Activated T-helper 2 cell treated with anti-CD3 and anti-CD28 coated beads, Interferon-gamma antibody, Interleukin-2, Interleukin-4, amounts not matched to agents 10 μg/mL and 5 μg/mL and 100 μg/mL, durations not matched to agents 14 hours and 24 hours and 36 hours (primary cell): ENCODE measurements around the gene ZNF574. TPM values are rescaled to one million over a fixed set of nuclear protein-coding genes. Genes with fewer than 3 reads are reported as not detected.

Experiments used
- DNase-seq: peaks from one replicate; pipeline ENCODE4 v3.0.0; 2021; ENCODE audit warnings: low spot score
- H3K27ac Mint-ChIP-seq: one replicate; pipeline ENCODE4 v1.8.0; 2021; ENCODE audit warnings: mixed read lengths
- H3K27me3 Mint-ChIP-seq: one replicate; pipeline ENCODE4 v1.8.0; 2021; ENCODE audit warnings: low read depth, mixed read lengths
- H3K36me3 Mint-ChIP-seq: one replicate; pipeline ENCODE4 v1.8.0; 2021; ENCODE audit warnings: low read depth, mixed read lengths
- H3K4me1 Mint-ChIP-seq: one replicate; pipeline ENCODE4 v1.8.0; 2021; ENCODE audit warnings: low read depth, mixed read lengths
- H3K4me3 Mint-ChIP-seq: one replicate; pipeline ENCODE4 v1.8.0; 2021; ENCODE audit warnings: low read depth, mild to moderate bottlenecking, moderate library complexity, mixed read lengths
- H3K9me3 Mint-ChIP-seq: one replicate; pipeline ENCODE4 v1.8.0; 2021; ENCODE audit warnings: mixed read lengths
- intact Hi-C: fragments of 100-400 bp; cut with micrococcal nuclease; formaldehyde crosslinking; loops from one replicate; pipeline ENCODE4 v1.15.1; 2023
- total RNA-seq: library from RNA; stranded (reverse); gene quantifications from 2 replicates; pipeline ENCODE4 v1.2.3, GENCODE V29; 2022

Gene ZNF574
- total RNA-seq, 1 donor from 2014 or later, result 16.6 TPM

- Mint-ChIP-seq H3K4me1 (peaks cover 39% of the 10 kb centered on the region), H3K36me3 (peaks cover 68% of the 10 kb centered on the region), H3K27ac (no peak overlapping the region), H3K4me3 (no peak overlapping the region), H3K27me3 (no peaks in the 10 kb centered on the region), H3K9me3 (no peaks in the 10 kb centered on the region)
- intact Hi-C loops, result no loop called here
- DNase-seq, result no peak
These were observed 41.1 kb downstream of the ZNF574 start for GRCh38 chr19:42117076-42117475.

DNA sequence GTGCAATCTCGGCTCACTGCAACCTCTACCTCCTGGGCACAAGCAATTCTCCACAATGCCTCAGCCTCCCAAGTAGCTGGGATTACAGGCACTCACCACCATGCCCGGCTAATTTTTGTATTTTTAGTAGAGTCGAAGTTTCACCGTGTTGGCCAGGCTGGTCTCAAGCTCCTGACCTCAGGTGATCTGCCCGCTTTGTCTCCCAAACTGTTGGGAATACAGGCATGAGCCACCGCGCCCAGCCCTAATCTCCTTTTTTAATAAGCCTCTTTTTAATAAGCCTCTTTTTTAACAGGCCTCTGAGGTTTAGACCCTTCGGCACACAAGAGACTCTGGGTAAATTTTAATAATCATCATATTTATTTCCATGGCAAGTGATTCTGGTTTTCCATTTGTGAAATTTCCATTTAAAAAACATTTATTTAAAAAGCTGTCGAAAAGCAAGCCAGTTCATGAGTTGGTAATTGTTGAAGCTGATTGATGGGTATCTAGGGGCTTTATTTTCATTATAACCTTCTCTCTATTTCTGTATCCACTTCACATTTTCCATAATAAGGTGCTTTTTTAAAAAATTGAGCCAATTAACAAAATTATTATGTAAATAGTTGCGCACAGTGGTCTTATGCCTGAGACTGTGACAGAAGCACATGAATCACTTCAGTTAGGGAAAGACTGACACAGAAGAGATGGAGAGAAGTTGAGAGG lies 44.5 kb downstream of the ZNF574 start:
- Mint-ChIP-seq H3K36me3 (peaks cover 58% of the 10 kb centered on the region), H3K4me3 (peak overlapping the region; percentile 71)
- intact Hi-C loops, result no loop called here

GRCh38 chr19:42121036-42121621 lies 45.2 kb downstream of the ZNF574 start:
- DNase-seq, result no peak
- peak overlapping the region; percentile 71 for H3K4me3 Mint-ChIP-seq
- H3K4me1 Mint-ChIP-seq, result peaks cover 47% of the 10 kb centered on the region
- H3K36me3 Mint-ChIP-seq, result peaks cover 51% of the 10 kb centered on the region
- peak overlapping the region; percentile 95 for H3K27ac Mint-ChIP-seq
- H3K9me3 Mint-ChIP-seq, result no peaks in the 10 kb centered on the region
- no peaks in the 10 kb centered on the region for H3K27me3 Mint-ChIP-seq
- intact Hi-C loops, result no loop called here

More for the DNA sequence above, 44.5 kb downstream of the ZNF574 start:
- no peak for DNase-seq
- no peaks in the 10 kb centered on the region for H3K9me3 Mint-ChIP-seq
- no peaks in the 10 kb centered on the region for H3K27me3 Mint-ChIP-seq
- H3K4me1 Mint-ChIP-seq, result peaks cover 45% of the 10 kb centered on the region
- H3K27ac Mint-ChIP-seq, result peak overlapping the region; percentile 95

- peak; percentile 57 for DNase-seq
- peaks cover 49% of the 10 kb centered on the region for H3K4me1 Mint-ChIP-seq
- H3K36me3 Mint-ChIP-seq, result peaks cover 46% of the 10 kb centered on the region
- peak overlapping the region; percentile 95 for H3K27ac Mint-ChIP-seq
- no peaks in the 10 kb centered on the region for H3K27me3 Mint-ChIP-seq
- H3K9me3 Mint-ChIP-seq, result no peaks in the 10 kb centered on the region
- intact Hi-C loops, result loop anchor here (1.0 to 2.0 kb wide), 2 partner anchors 11 to 95 kb away; partner anchors contain the start of genes DEDD2 and POU2F2
- H3K4me3 Mint-ChIP-seq, result peak overlapping the region; percentile 71
These were observed 45.7 kb downstream of the ZNF574 start for GRCh38 chr19:42121656-42122069.

- Mint-ChIP-seq H3K27ac (peak overlapping the region; percentile 95), H3K27me3 (no peaks in the 10 kb centered on the region), H3K9me3 (no peaks in the 10 kb centered on the region), H3K36me3 (peaks cover 40% of the 10 kb centered on the region), H3K4me1 (peaks cover 52% of the 10 kb centered on the region), H3K4me3 (peak overlapping the region; percentile 71)
- intact Hi-C loops, result loop anchor here (1.0 to 2.0 kb wide), 3 partner anchors 9 to 94 kb away; partner anchors contain the start of genes DEDD2 and POU2F2
- peak; percentile 33 for DNase-seq
These were observed 47.0 kb downstream of the ZNF574 start for GRCh38 chr19:42122691-42123607.

DNA sequence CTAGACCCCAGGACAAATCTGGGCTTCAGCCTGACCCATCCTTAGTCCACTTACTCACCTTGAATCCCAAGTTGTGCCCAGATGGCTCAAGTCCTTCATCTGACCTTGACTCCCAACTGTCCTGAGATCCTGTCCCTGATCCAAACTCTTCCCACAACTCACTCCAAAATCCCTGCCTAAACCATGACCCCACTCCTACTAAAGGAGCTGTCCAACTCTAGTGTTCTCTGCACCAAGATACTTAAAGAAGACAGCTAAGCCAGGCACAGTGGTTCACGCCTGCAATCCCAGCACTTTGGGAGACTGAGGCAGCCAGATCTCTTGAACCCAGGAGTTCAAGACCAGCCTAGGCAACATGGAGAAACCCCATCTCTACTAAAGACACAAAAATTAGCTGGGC lies 47.8 kb downstream of the ZNF574 start:
- DNase-seq, result no peak
- Mint-ChIP-seq H3K27me3 (no peaks in the 10 kb centered on the region), H3K36me3 (peaks cover 35% of the 10 kb centered on the region), H3K9me3 (no peaks in the 10 kb centered on the region), H3K4me3 (peak overlapping the region; percentile 71), H3K4me1 (peaks cover 53% of the 10 kb centered on the region), H3K27ac (peak overlapping the region; percentile 95)
- intact Hi-C loops, result loop anchor here (1.0 to 2.0 kb wide), 2 partner anchors 15 to 93 kb away; partner anchors contain the start of gene DEDD2

DNA sequence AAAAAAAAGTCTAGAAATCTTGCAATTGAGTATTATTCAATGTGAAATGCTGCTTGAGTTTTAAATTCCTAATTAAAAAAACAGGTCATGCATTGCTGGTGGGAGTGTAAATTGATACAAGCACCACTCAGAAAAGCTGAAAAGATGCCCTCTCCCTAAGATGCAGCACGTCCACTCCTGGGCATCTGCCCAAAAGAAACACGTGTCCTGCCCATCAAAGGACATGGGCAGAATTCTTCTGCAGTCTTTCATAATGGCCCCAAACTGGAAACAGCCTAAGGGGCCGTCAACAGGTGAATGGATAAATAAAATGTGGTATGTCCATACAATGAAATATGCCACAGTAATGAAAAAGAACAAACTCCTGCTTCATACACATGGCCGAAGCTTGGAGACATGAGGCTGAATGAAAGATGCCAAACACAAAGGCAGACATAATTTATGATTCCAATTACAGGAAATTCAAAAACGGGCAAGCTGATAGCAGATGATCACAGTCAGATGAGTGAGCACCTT lies 48.5 kb downstream of the ZNF574 start:
- intact Hi-C loops, result no loop called here
- peaks cover 49% of the 10 kb centered on the region for H3K4me1 Mint-ChIP-seq
- no peak overlapping the region for H3K4me3 Mint-ChIP-seq

GRCh38 chr19:42125536-42125935 lies 49.6 kb downstream of the ZNF574 start:
- Mint-ChIP-seq H3K4me1 (peaks cover 57% of the 10 kb centered on the region), H3K27me3 (no peaks in the 10 kb centered on the region), H3K27ac (no peak overlapping the region), H3K36me3 (peaks cover 34% of the 10 kb centered on the region), H3K9me3 (no peaks in the 10 kb centered on the region), H3K4me3 (no peak overlapping the region)
- intact Hi-C loops, result no loop called here
- DNase-seq, result no peak

More for the DNA sequence above, 48.5 kb downstream of the ZNF574 start:
- no peak overlapping the region for H3K27ac Mint-ChIP-seq
- no peak for DNase-seq
- no peaks in the 10 kb centered on the region for H3K9me3 Mint-ChIP-seq
- H3K36me3 Mint-ChIP-seq, result peaks cover 30% of the 10 kb centered on the region
- no peaks in the 10 kb centered on the region for H3K27me3 Mint-ChIP-seq

DNA sequence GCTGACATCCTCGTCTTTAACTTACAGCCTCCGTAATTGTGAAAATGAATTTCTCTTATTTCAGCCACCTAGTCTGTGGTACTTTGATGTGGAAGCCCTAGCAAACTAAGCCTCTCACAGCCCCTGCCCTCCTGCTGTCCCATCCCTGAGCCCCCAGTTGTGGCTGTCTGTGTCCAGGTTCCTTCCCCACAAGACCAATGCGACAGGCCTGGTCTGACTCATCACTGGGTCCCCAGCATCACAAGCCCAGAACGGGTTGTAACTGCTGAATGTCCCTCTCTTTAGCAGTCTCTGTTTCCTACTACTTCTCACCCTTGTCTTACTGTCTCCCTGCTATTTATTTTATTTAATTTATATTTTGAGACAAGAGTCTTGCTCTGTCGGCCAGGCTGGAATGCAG lies 50.6 kb downstream of the ZNF574 start:
- peaks cover 55% of the 10 kb centered on the region for H3K4me1 Mint-ChIP-seq
- H3K4me3 Mint-ChIP-seq, result no peak overlapping the region
- peaks cover 27% of the 10 kb centered on the region for H3K36me3 Mint-ChIP-seq
- DNase-seq, result no peak
- intact Hi-C loops, result no loop called here
- H3K27me3 Mint-ChIP-seq, result no peaks in the 10 kb centered on the region
- no peak overlapping the region for H3K27ac Mint-ChIP-seq
- H3K9me3 Mint-ChIP-seq, result no peaks in the 10 kb centered on the region

DNA sequence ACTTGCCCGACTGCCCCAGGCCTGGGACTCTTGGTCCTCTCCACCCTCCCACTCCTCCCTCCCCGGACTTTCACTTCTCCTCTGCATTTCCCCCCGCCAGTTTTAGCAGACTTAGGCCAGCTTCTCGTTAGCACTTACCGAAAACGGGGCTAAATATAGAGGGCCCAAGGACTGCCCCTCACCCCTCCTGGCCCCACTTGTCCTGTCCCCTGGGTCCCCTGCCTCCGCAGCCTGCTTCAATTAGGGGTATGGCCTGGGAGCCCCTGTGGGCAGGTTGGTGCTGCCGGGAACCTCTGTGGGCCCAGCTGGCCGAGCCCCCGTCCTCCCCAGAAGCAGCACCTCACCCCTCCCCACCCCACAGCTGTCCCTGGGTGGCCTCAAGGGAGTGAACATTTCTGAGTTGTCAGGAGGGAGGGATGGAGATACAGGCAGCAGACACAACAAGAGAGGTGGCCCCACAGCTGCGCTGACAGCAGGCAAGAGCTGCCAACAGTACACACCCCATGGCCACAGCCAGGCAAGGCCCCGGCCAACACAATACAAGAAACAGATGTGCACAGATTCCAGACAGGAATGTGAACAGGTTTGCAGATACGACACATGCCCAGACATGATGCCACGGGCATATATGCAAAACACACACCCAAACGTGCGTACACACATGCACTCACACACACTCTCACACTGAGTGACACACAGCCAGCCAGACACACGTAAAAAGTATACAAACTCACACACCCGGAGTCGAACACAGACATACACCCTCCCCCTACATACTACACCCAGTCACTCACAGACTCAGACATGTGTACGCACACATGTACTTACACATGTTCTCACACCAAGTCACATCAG lies 53.7 kb downstream of the ZNF574 start:
- H3K36me3 Mint-ChIP-seq, result peaks cover 13% of the 10 kb centered on the region
- H3K27ac Mint-ChIP-seq, result peak overlapping the region; percentile 18
- H3K27me3 Mint-ChIP-seq, result no peaks in the 10 kb centered on the region
- peaks cover 49% of the 10 kb centered on the region for H3K4me1 Mint-ChIP-seq
- H3K4me3 Mint-ChIP-seq, result peak overlapping the region; percentile 47
- no peak for DNase-seq
- no peaks in the 10 kb centered on the region for H3K9me3 Mint-ChIP-seq
- intact Hi-C loops, result loop anchor here (5.0 kb wide), 1 partner anchor 168 kb away; no protein-coding TSS in a partner anchor

DNA sequence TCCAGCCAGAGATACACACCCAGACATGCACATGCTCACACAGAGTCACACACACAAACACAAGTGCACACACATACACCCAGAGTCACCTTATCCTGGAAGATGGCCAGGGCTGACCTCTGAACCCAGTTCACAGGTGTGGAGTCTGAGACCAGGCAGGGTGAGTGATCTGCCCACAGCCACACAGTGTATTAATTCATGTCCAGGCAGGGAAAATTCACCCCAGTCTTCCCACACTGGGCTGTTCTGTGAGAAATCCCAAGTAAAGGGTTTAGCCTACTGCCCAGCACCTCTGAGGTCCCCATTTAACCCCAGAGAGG lies 54.2 kb downstream of the ZNF574 start:
- intact Hi-C loops, result loop anchor here (5.0 kb wide), 1 partner anchor 167 kb away; no protein-coding TSS in a partner anchor
- H3K9me3 Mint-ChIP-seq, result no peaks in the 10 kb centered on the region
- H3K27ac Mint-ChIP-seq, result peak overlapping the region; percentile 31
- no peak for DNase-seq
- H3K36me3 Mint-ChIP-seq, result peaks cover 10% of the 10 kb centered on the region
- peaks cover 51% of the 10 kb centered on the region for H3K4me1 Mint-ChIP-seq
- no peaks in the 10 kb centered on the region for H3K27me3 Mint-ChIP-seq
- peak overlapping the region; percentile 47 for H3K4me3 Mint-ChIP-seq
